Panc1 (cell line): ENCODE data around the gene FZD7. TPM values are rescaled to one million over a fixed set of nuclear protein-coding genes. Genes with fewer than 3 reads are reported as not detected.

Experiments used
- ATAC-seq: fragments of 200-7000 bp; cut with Tn5 transposase; 2 replicates; pipeline ENCODE4 v1.9.1; 2020; ENCODE audit warnings: mild to moderate bottlenecking, moderate library complexity
- BruUV-seq: library from RNA; stranded (reverse); fragments of 400-500 nt; replicated peaks from 2 replicates; lab custom pipeline; 2021; lab: Mats Ljungman, UMichigan
- CTCF ChIA-PET: fragments of 300-600 bp; sonication (Branson Sonifier 250); formaldehyde crosslinking; loops from one replicate; lab custom pipeline; 2022; ENCODE audit warnings: antibody characterized with exemption; lab: Charles Lee
- POLR2A ChIA-PET: fragments of 300-600 bp; sonication (Branson Sonifier 250); formaldehyde crosslinking; loops from one replicate; lab custom pipeline; 2022; ENCODE audit warnings: antibody characterized with exemption; lab: Charles Lee
- DNase-seq: peaks from one replicate; pipeline ENCODE4 v3.0.0-alpha.2; 2010; ENCODE audit warnings: low read depth, low spot score
- H3K27ac ChIP-seq: 2 replicates; pipeline ENCODE4 v1.5.1; 2011; ENCODE audit warnings: mild to moderate bottlenecking, low read length, inconsistent platforms
- H3K27me3 ChIP-seq: fragments of 200-500 bp; sonication (Bioruptor generic); 2 replicates; pipeline ENCODE4 v1.6.0; 2014; ENCODE audit warnings: low read length, inconsistent platforms; ENCODE audit not compliant: control insufficient read depth, insufficient read depth
- H3K36me3 ChIP-seq: fragments of 200-500 bp; sonication (Bioruptor generic); 2 replicates; pipeline ENCODE4 v1.5.1; 2014; ENCODE audit warnings: inconsistent platforms, mild to moderate bottlenecking, low read length, moderate library complexity; ENCODE audit not compliant: control insufficient read depth, insufficient read depth
- H3K4me1 ChIP-seq: 2 replicates; pipeline ENCODE4 v1.5.1; 2011; ENCODE audit warnings: inconsistent platforms, mild to moderate bottlenecking, low read length, moderate library complexity; ENCODE audit not compliant: control insufficient read depth, insufficient read depth
- H3K4me3 ChIP-seq, 2 experiments: 2 replicates each; pipeline ENCODE4 v1.5.1; 2011 to 2012; ENCODE audit warnings: low read depth in 2 of 2, low read length in 2 of 2, mild to moderate bottlenecking in 2 of 2, inconsistent platforms in 1 of 2, moderate library complexity in 1 of 2
- H3K9me3 ChIP-seq: fragments of 200-500 bp; sonication (Bioruptor generic); 2 replicates; pipeline ENCODE4 v1.5.1; 2014; ENCODE audit warnings: low read depth, mild to moderate bottlenecking, inconsistent platforms, low read length, moderate library complexity; ENCODE audit not compliant: control insufficient read depth, insufficient read depth
- CTCF ChIP-seq: fragments of 450-650 bp; IDR thresholded peaks from 2 replicates; pipeline ENCODE4 v1.5.1; 2017; ENCODE audit warnings: mild to moderate bottlenecking
- POLR2AphosphoS5 ChIP-seq: IDR thresholded peaks from 2 replicates; pipeline ENCODE4 v1.6.1; 2012; ENCODE audit warnings: mild to moderate bottlenecking, low read depth, low read length, moderate library complexity
- REST ChIP-seq, 2 experiments: IDR thresholded peaks; 2 replicates each; pipeline ENCODE4 v1.6.1; 2011 to 2012; ENCODE audit warnings: low read depth in 2 of 2, control low read depth in 1 of 2, low read length in 1 of 2, mild to moderate bottlenecking in 1 of 2, moderate library complexity in 1 of 2; ENCODE audit not compliant: insufficient read depth in 1 of 2
- SIN3A ChIP-seq: IDR thresholded peaks from 2 replicates; pipeline ENCODE4 v1.6.1; 2012; ENCODE audit warnings: low read depth, mild to moderate bottlenecking, low read length, moderate library complexity, borderline replicate concordance; ENCODE audit not compliant: insufficient read depth
- TCF7L2 ChIP-seq: IDR thresholded peaks from 2 replicates; pipeline ENCODE4 v1.6.1; 2011; ENCODE audit warnings: mild to moderate bottlenecking, low read depth, low read length, inconsistent platforms
- in situ Hi-C: cut with HindIII; loops from 2 replicates; pipeline ENCODE4 v1.10.0; 2016; ENCODE audit warnings: low sequenced_read_pairs, low pct_unique_long_range_greater_than_20kb
- intact Hi-C: fragments of 100-400 bp; cut with micrococcal nuclease; formaldehyde crosslinking; loops from one replicate; pipeline ENCODE4 v1.10.0; 2022; ENCODE audit not compliant: unreplicated experiment
- total RNA-seq: library from RNA; stranded (reverse); gene quantifications from one replicate; pipeline ENCODE4 v1.2.1, GENCODE V29; 2021; ENCODE audit not compliant: unreplicated experiment

FZD7 gene
- total RNA-seq, 1 experiment from 2014 or later = 38.1 TPM

GRCh38 chr2:202072226-202072625 is 38.6 kb downstream of the FZD7 start:
- DNase-seq = no peak
- no TSS peak for BruUV-seq
- intact Hi-C loops = no loop called here
- POLR2A ChIA-PET = no interaction called here
- CTCF ChIA-PET = interaction anchor here (0.7 kb wide), 1 partner anchor 202 kb away, joined by 3 read pairs; no protein-coding TSS in a partner anchor
- in situ Hi-C loops = no loop called here
- Histone ChIP-seq H3K9me3 (no peaks in the 10 kb centered on the region), H3K4me1 (no peaks in the 10 kb centered on the region), H3K36me3 (no peaks in the 10 kb centered on the region), H3K27me3 (no peaks in the 10 kb centered on the region), H3K4me3 (no peak overlapping the region), H3K27ac (no peak overlapping the region)
- TF ChIP-seq CTCF (peak; percentile 63), REST (IDR thresholded peaks at IDR 0.05; ENCODE audit: insufficient read depth in 1 of 2, low read depth in 2 of 2, low read length in 1 of 2) (no peak)
- ATAC-seq = no peak

- no peak for ATAC-seq
- POLR2A ChIA-PET = no interaction called here
- no peaks in the 10 kb centered on the region for H3K36me3 ChIP-seq
- H3K9me3 ChIP-seq = no peaks in the 10 kb centered on the region
- H3K4me3 ChIP-seq = no peak within 1 kb of the TSS
- TF ChIP-seq REST (IDR thresholded peaks at IDR 0.05; ENCODE audit: insufficient read depth in 1 of 2, low read depth in 2 of 2, low read length in 1 of 2) (no peak), TCF7L2 (no peak), POLR2AphosphoS5 (no peak), SIN3A (no peak), CTCF (no peak)
- in situ Hi-C loops (no loop called here), intact Hi-C loops (no loop called here)
- no TSS peak for BruUV-seq
- CTCF ChIA-PET = interaction anchor here (0.7 kb wide), 1 partner anchor 202 kb away, joined by 3 read pairs; no protein-coding TSS in a partner anchor
- H3K27me3 ChIP-seq = no peaks in the 10 kb centered on the region
- no peaks in the 10 kb centered on the region for H3K4me1 ChIP-seq
- DNase-seq = no peak
- no peak within 1 kb of the TSS for H3K27ac ChIP-seq
Measured at GRCh38 chr2:202072737-202073401, 39.2 kb downstream of the FZD7 start, which contains the start of gene KIAA2012. Gene KIAA2012 (plus strand): TSS chr2:202073255. CDS start chr2:202073628, 373 bp downstream.
